ENCODE results near the gene PIK3R4.

PIK3R4 gene

DNA sequence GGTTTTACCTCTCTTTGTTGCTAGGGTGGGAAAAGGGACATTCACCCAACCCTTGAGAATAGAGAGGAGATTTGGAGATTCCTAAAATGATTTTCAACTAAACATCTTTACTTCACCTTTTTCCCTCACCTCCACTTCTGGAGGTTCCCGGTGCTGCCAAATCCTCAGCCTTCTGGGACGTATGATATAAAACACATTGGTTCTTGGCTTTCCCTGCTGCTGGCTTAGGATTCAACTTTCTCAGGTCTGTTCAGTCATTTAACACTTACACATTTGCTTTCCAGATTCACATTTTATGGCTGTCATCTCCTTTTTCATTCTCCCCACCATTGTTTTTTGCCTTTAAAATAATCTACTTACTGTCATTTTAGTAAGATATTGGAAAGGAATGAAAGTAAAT is 106.6 kb downstream of the PIK3R4 start:
- DNase-seq (ENCODE audit: low read depth), result no peak

DNA sequence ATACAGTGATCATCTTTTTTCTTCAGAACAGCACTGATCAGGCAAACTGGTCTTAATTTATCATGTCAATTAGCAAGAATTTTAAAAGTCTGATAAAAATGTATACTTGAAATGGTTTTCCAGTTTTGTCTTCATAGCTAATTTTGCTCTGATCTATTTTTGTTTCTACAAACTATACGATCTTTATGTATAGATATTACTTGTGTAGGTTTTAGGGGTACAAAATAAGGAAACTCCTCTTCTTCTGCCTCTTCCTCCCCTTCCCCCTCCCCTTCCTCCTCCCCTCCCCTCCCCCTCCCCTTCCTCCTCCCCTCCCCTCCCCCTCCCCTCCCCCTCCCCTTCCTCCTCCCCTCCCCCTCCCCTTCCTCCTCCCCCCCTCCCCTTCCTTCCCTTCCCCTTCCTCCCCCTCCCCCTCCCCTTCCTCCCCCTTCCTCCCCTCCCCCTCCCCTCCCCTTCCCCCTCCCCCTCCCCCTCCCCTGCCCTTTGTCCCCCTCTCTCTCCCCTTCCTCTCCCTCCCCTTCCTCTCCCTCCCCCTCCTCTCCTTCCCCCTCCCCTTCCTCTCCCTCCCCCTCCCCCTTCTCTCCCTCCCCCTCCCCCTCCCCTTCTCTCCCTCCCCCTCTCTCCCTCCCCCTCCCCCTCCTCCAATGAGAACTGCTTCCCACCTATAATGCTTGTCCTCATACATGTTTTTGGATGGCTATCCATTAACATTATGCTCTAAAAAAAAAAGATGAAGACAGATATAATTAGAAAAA is 110.0 kb downstream of the PIK3R4 start:
- DNase-seq (ENCODE audit: low read depth), result no peak

- DNase-seq (ENCODE audit: low read depth), result no peak
Measured at GRCh38 chr3:130635978-130636377, 110.7 kb downstream of the PIK3R4 start.

DNA sequence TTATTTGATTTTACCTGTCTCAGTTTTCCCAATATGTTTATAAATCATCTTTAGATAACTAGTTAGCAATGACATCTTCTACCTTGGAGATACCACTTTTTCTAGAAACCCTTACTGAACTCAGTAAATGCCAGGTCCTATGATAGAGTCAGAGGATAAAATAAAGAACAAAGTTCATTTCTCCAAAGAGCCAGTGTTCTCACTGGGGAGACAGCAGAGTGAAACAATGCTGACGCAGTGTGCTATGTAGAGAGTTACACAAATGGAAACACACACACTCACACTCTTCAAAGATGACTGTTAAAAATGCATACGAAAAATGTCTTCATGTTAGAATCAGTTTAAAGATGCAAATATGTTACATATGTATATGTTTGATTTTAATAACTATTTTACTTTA is 111.3 kb downstream of the PIK3R4 start:
- DNase-seq (ENCODE audit: low read depth), result no peak
